Esophagus (tissue), 2 donors: ENCODE measurements around the gene CELA3B. TPM values are rescaled to one million over a fixed set of nuclear protein-coding genes. Genes with fewer than 3 reads are reported as not detected.
"Not testable (repeated sequence)": the region's sequence is repeated elsewhere in the genome, so short reads cannot be mapped to it uniquely, and the experiment has no call there.

Experiments
- H3K27ac ChIP-seq, 2 donors: one replicate each; pipeline ENCODE4 v1.5.1; 2013; ENCODE audit warnings: low read depth in 2 of 2, mild to moderate bottlenecking in 2 of 2, inconsistent platforms in 1 of 2, low read length in 1 of 2, moderate library complexity in 1 of 2
- H3K27me3 ChIP-seq, 2 donors: one replicate each; pipeline ENCODE4 v1.6.1; 2013; ENCODE audit warnings: low read length in 2 of 2, control low read depth in 1 of 2, mild to moderate bottlenecking in 1 of 2; ENCODE audit not compliant: insufficient read depth in 2 of 2, control insufficient read depth in 1 of 2
- H3K36me3 ChIP-seq, 2 donors: one replicate each; pipeline ENCODE4 v1.6.1; 2013; ENCODE audit warnings: low read length in 1 of 2; ENCODE audit not compliant: control insufficient read depth in 2 of 2, insufficient read depth in 2 of 2
- H3K4me1 ChIP-seq, 2 donors: one replicate each; pipeline ENCODE4 v1.6.1; 2013; ENCODE audit warnings: low read length in 1 of 2; ENCODE audit not compliant: control insufficient read depth in 2 of 2, insufficient read depth in 2 of 2
- H3K4me3 ChIP-seq, 2 donors: one replicate each; pipeline ENCODE4 v1.5.1; 2013; ENCODE audit warnings: low read length in 2 of 2, mild to moderate bottlenecking in 2 of 2, low read depth in 1 of 2, moderate library complexity in 1 of 2
- H3K9me3 ChIP-seq, 2 donors: one replicate each; pipeline ENCODE4 v1.6.1; 2013; ENCODE audit warnings: mild to moderate bottlenecking in 2 of 2, low read depth in 1 of 2, low read length in 1 of 2, moderate library complexity in 1 of 2; ENCODE audit not compliant: control insufficient read depth in 2 of 2, insufficient read depth in 1 of 2
- WGBS, 2 donors: extraction: QIAGEN DNeasy Blood & Tissue Kit; methylation state at CpG; one replicate each; pipeline ENCODE4 v1.1.7; 2013; 5-methylcytosine and 5-hydroxymethylcytosine counted together
- polyA plus RNA-seq, 2 donors: library from polyadenylated mRNA; stranded (reverse); fragments of 200-250 nt; gene quantifications; one replicate each; pipeline ENCODE4 v1.2.3, GENCODE V29; 2013
- donor health status: healthy with polysubstance abuse.
- donor health status: Bipolar disorder and iron deficiency.

CELA3B gene
- polyA plus RNA-seq, 2 donors, result 0.18 to 1.1 TPM

GRCh38 chr1:21973948-21974347, 2.9 kb upstream of the CELA3B start:
- 67 to 80% methylated on average over 7 to 8 of the region's 8 CpGs for WGBS, 2 donors
- H3K27me3 ChIP-seq, H3K36me3 ChIP-seq, H3K9me3 ChIP-seq, H3K4me3 ChIP-seq, H3K27ac ChIP-seq, H3K4me1 ChIP-seq: not testable (repeated sequence)

- not testable (repeated sequence) for H3K36me3 ChIP-seq, H3K27ac ChIP-seq, H3K4me1 ChIP-seq, H3K4me3 ChIP-seq, H3K27me3 ChIP-seq, H3K9me3 ChIP-seq
- 27 to 35% methylated on average over 5 of the region's 6 CpGs for WGBS, 2 donors
Observed at GRCh38 chr1:21974699-21975098, 2.1 kb upstream of the CELA3B start.

- not testable (repeated sequence) for H3K27ac ChIP-seq, H3K4me1 ChIP-seq, H3K4me3 ChIP-seq, H3K36me3 ChIP-seq, H3K27me3 ChIP-seq, H3K9me3 ChIP-seq
- 72 to 89% methylated on average over 9 of the region's 9 CpGs for WGBS, 2 donors
Observed at GRCh38 chr1:21975296-21975695, 1.5 kb upstream of the CELA3B start.

GRCh38 chr1:21978209-21978608, 1.4 kb downstream of the CELA3B start:
- not testable (repeated sequence) for H3K27me3 ChIP-seq, H3K27ac ChIP-seq, H3K9me3 ChIP-seq, H3K4me3 ChIP-seq, H3K36me3 ChIP-seq, H3K4me1 ChIP-seq
- 83 to 89% methylated on average over 11 of the region's 11 CpGs for WGBS, 2 donors

- not testable (repeated sequence) for H3K27ac ChIP-seq, H3K27me3 ChIP-seq, H3K36me3 ChIP-seq, H3K4me1 ChIP-seq, H3K4me3 ChIP-seq, H3K9me3 ChIP-seq
- 60 to 73% methylated on average over 19 to 21 of the region's 21 CpGs for WGBS, 2 donors
Observed at GRCh38 chr1:21980515-21981220, 3.8 kb downstream of the CELA3B start.

GRCh38 chr1:21981253-21981652, 4.4 kb downstream of the CELA3B start:
- not testable (repeated sequence) for H3K4me1 ChIP-seq, H3K4me3 ChIP-seq, H3K27me3 ChIP-seq, H3K27ac ChIP-seq, H3K36me3 ChIP-seq, H3K9me3 ChIP-seq
- 43 to 73% methylated on average over 2 of the region's 4 CpGs for whole genome bisulfite sequencing, 2 donors

- H3K27ac ChIP-seq, H3K27me3 ChIP-seq, H3K4me3 ChIP-seq, H3K9me3 ChIP-seq, H3K36me3 ChIP-seq, H3K4me1 ChIP-seq: not testable (repeated sequence)
- WGBS, 2 donors, result 65 to 70% methylated on average over 6 of the region's 6 CpGs
Observed at GRCh38 chr1:21982122-21982521, 5.3 kb downstream of the CELA3B start.

- not testable (repeated sequence) for H3K36me3 ChIP-seq, H3K27ac ChIP-seq, H3K4me1 ChIP-seq, H3K4me3 ChIP-seq, H3K9me3 ChIP-seq, H3K27me3 ChIP-seq
- WGBS, 2 donors, result 75 to 79% methylated on average over 4 to 10 of the region's 15 CpGs
Observed at GRCh38 chr1:21983539-21983938, 6.7 kb downstream of the CELA3B start.

GRCh38 chr1:21985893-21986292, 9.1 kb downstream of the CELA3B start:
- not testable (repeated sequence) for H3K27ac ChIP-seq, H3K4me3 ChIP-seq, H3K27me3 ChIP-seq, H3K9me3 ChIP-seq, H3K4me1 ChIP-seq, H3K36me3 ChIP-seq
- 54% methylated on average over 4 of the region's 5 CpGs; no CpG with 5 or more reads in 1 of the 2 donors for WGBS, 2 donors

GRCh38 chr1:21986386-21986785, 9.6 kb downstream of the CELA3B start:
- WGBS, 2 donors, result 74 to 77% methylated on average over 10 of the region's 12 CpGs

More at GRCh38 chr1:21986386-21986785, 9.6 kb downstream of the CELA3B start:
- not testable (repeated sequence) for H3K27me3 ChIP-seq, H3K4me1 ChIP-seq, H3K36me3 ChIP-seq, H3K27ac ChIP-seq, H3K9me3 ChIP-seq, H3K4me3 ChIP-seq
